CD14-positive monocyte (primary cell): Measurements from ENCODE around the gene GPRIN3. TPM values are rescaled to one million over a fixed set of nuclear protein-coding genes. Genes with fewer than 3 reads are reported as not detected.

ENCODE experiments used
- DNase-seq, 3 donors: peaks; one replicate each; pipeline ENCODE4 v3.0.0-alpha.2; 2011 to 2022
- H2AFZ ChIP-seq: 2 replicates; pipeline ENCODE4 v1.6.0; 2012; ENCODE audit warnings: mild to moderate bottlenecking, low read depth, low read length, inconsistent platforms; ENCODE audit not compliant: insufficient read depth, poor library complexity, severe bottlenecking
- H3K27ac ChIP-seq, 2 donors: 1 replicate in 1 of 2; 2 replicates in 1 of 2; pipeline ENCODE4 v1.5.1; 2012 to 2013; ENCODE audit warnings: low read length in 2 of 2, control low read depth in 1 of 2, inconsistent platforms in 1 of 2, low read depth in 1 of 2, mild to moderate bottlenecking in 1 of 2
- H3K27me3 ChIP-seq, 2 donors: one replicate each; pipeline versions ENCODE4 v1.6.0 to v1.6.1; 2011 to 2013; ENCODE audit warnings: low read length in 2 of 2; ENCODE audit not compliant: control insufficient read depth in 2 of 2, insufficient read depth in 2 of 2
- H3K36me3 ChIP-seq, 2 donors: replicated peaks in 1 of 2; 1 replicate in 1 of 2; 2 replicates in 1 of 2; pipeline versions ENCODE4 v1.5.1 to v1.6.1; 2012 to 2013; ENCODE audit warnings: low read length in 2 of 2, control low read depth in 1 of 2, inconsistent platforms in 1 of 2, mild to moderate bottlenecking in 1 of 2; ENCODE audit not compliant: insufficient read depth in 2 of 2, control insufficient read depth in 1 of 2
- H3K4me1 ChIP-seq, 2 donors: 1 replicate in 1 of 2; 2 replicates in 1 of 2; pipeline versions ENCODE4 v1.5.1 to v1.6.1; 2012 to 2013; ENCODE audit warnings: low read length in 2 of 2, control low read depth in 1 of 2, inconsistent platforms in 1 of 2, mild to moderate bottlenecking in 1 of 2, moderate library complexity in 1 of 2; ENCODE audit not compliant: insufficient read depth in 2 of 2, control insufficient read depth in 1 of 2
- H3K4me2 ChIP-seq: replicated peaks from 2 replicates; pipeline ENCODE3; 2012; ENCODE audit warnings: low read length, moderate library complexity, mild to moderate bottlenecking; ENCODE audit not compliant: poor library complexity, severe bottlenecking; ENCODE audit errors: extremely low read depth
- H3K4me3 ChIP-seq, 3 experiments: fragments of 200-600 bp in 1 of 3; sonication (generic) in 1 of 3; replicated peaks in 1 of 3; 1 replicate in 2 of 3; 2 replicates in 1 of 3; pipeline ENCODE4 v1.5.1; 2011 to 2013; ENCODE audit warnings: low read length in 3 of 3, mild to moderate bottlenecking in 3 of 3, control low read depth in 2 of 3, low read depth in 2 of 3, inconsistent platforms in 1 of 3, moderate library complexity in 1 of 3
- H3K79me2 ChIP-seq: 2 replicates; pipeline ENCODE4 v1.6.0; 2012; ENCODE audit warnings: mild to moderate bottlenecking, control low read depth, inconsistent platforms, low read length, moderate library complexity; ENCODE audit not compliant: insufficient read depth
- H3K9ac ChIP-seq: 2 replicates; pipeline ENCODE4 v1.6.0; 2017; ENCODE audit warnings: low read length, mild to moderate bottlenecking; ENCODE audit not compliant: insufficient read depth, poor library complexity, severe bottlenecking
- H3K9me3 ChIP-seq, 2 donors: replicated peaks in 1 of 2; 1 replicate in 1 of 2; 2 replicates in 1 of 2; pipeline versions ENCODE4 v1.5.1 to v1.6.1; 2012 to 2013; ENCODE audit warnings: low read length in 2 of 2, control low read depth in 1 of 2; ENCODE audit not compliant: control insufficient read depth in 1 of 2, insufficient read depth in 1 of 2
- H4K20me1 ChIP-seq: 2 replicates; pipeline ENCODE4 v1.6.0; 2012; ENCODE audit warnings: mild to moderate bottlenecking, low read length, control low read depth, moderate library complexity; ENCODE audit not compliant: insufficient read depth
- H3K27ac Mint-ChIP-seq, 7 donors: one replicate each; pipeline ENCODE4 v1.8.0; 2020; ENCODE audit warnings: mild to moderate bottlenecking in 7 of 7, mixed read lengths in 7 of 7, moderate library complexity in 6 of 7, inconsistent platforms in 2 of 7
- H3K27me3 Mint-ChIP-seq, 3 donors: one replicate each; pipeline ENCODE4 v1.8.0; 2021 to 2022; ENCODE audit warnings: low read depth in 3 of 3, mild to moderate bottlenecking in 3 of 3, mixed read lengths in 3 of 3, moderate library complexity in 3 of 3, inconsistent platforms in 1 of 3
- H3K36me3 Mint-ChIP-seq, 2 donors: one replicate each; pipeline ENCODE4 v1.8.0; 2020; ENCODE audit warnings: mixed read lengths in 2 of 2, inconsistent platforms in 1 of 2, mild to moderate bottlenecking in 1 of 2
- H3K4me1 Mint-ChIP-seq: one replicate; pipeline ENCODE4 v1.8.0; 2020; ENCODE audit warnings: mild to moderate bottlenecking, mixed read lengths
- H3K4me3 Mint-ChIP-seq, 2 donors: one replicate each; pipeline ENCODE4 v1.8.0; 2020; ENCODE audit warnings: mild to moderate bottlenecking in 2 of 2, mixed read lengths in 2 of 2, moderate library complexity in 1 of 2
- H3K9me3 Mint-ChIP-seq, 7 donors: one replicate each; pipeline ENCODE4 v1.8.0; 2020 to 2022; ENCODE audit warnings: mixed read lengths in 7 of 7, mild to moderate bottlenecking in 6 of 7, moderate library complexity in 6 of 7, inconsistent platforms in 2 of 7
- CTCF ChIP-seq: fragments of 200-600 bp; IDR thresholded peaks from one replicate; pipeline ENCODE4 v1.8.0; 2022; ENCODE audit warnings: antibody characterized with exemption, mild to moderate bottlenecking
- WGBS: methylation state at CpG from one replicate; pipeline ENCODE4 v1.1.5; 2013; ENCODE audit warnings: missing lambda C conversion rate; ENCODE audit not compliant: insufficient coverage; 5-methylcytosine and 5-hydroxymethylcytosine counted together
- intact Hi-C, 2 donors: fragments of 100-400 bp; cut with micrococcal nuclease; formaldehyde crosslinking; loops; one replicate each; pipeline versions ENCODE4 v1.15.0 to v1.15.1; 2023
- polyA plus RNA-seq, 3 donors: library from polyadenylated mRNA; depleted of rRNA in 1 of 3; unstranded in 2 of 3; stranded (reverse) in 1 of 3; fragments of 300-500 nt in 2 of 3; fragments of >200 nt in 1 of 3; fragmentation: Illumina TruSeq in 2 of 3; gene quantifications; 1 replicate in 2 of 3; 2 replicates in 1 of 3; pipeline ENCODE4 v1.2.3, GENCODE V29; 2012 to 2021

GPRIN3 gene
- polyA plus RNA-seq, 3 donors: 1.1 to 3.3 (median 2.3) TPM

- H2AFZ ChIP-seq: no peak overlapping the region
- no peaks in the 10 kb centered on the region for H4K20me1 ChIP-seq
- H3K4me3 ChIP-seq: no peak overlapping the region
- WGBS: 88% methylated on average over 1 of the region's 4 CpGs
- H3K4me1 ChIP-seq: peaks cover 24 to 46% of the 10 kb centered on the region in 2 donors
- Mint-ChIP-seq H3K36me3 (peaks cover 3 to 11% of the 10 kb centered on the region in 2 donors), H3K27me3 (peaks cover 0 to 5% (median 4%) of the 10 kb centered on the region in 3 donors), H3K27ac (peak overlapping the region in 2 of 7 donors; percentile 0 to 75), H3K9me3 (peaks cover 0 to 2% (median 0%) of the 10 kb centered on the region in 7 donors), H3K4me3 (no peak overlapping the region), H3K4me1 (peaks cover 41% of the 10 kb centered on the region)
- no peaks in the 10 kb centered on the region for H3K27me3 ChIP-seq
- H3K9ac ChIP-seq: no peak overlapping the region
- no peak overlapping the region for H3K27ac ChIP-seq
- H3K79me2 ChIP-seq: no peaks in the 10 kb centered on the region
- TF ChIP-seq CTCF: no peak
- no peaks in the 10 kb centered on the region for H3K36me3 ChIP-seq
- DNase-seq: no peak
- intact Hi-C loops: no loop called here
- no peak overlapping the region for H3K4me2 ChIP-seq
- H3K9me3 ChIP-seq: no peaks in the 10 kb centered on the region
These were observed 14.3 kb downstream of the GPRIN3 start for GRCh38 chr4:89293299-89293698.

- Mint-ChIP-seq H3K27ac (no peak overlapping the region), H3K27me3 (peaks cover 0 to 3% (median 1%) of the 10 kb centered on the region in 3 donors), H3K4me1 (peaks cover 30% of the 10 kb centered on the region), H3K36me3 (peaks cover 6 to 11% of the 10 kb centered on the region in 2 donors), H3K4me3 (no peak overlapping the region), H3K9me3 (peaks cover 0 to 2% (median 0%) of the 10 kb centered on the region in 7 donors)
- WGBS: 97% methylated on average over 3 of the region's 6 CpGs
- H3K79me2 ChIP-seq: no peaks in the 10 kb centered on the region
- no peaks in the 10 kb centered on the region for H3K27me3 ChIP-seq
- no peaks in the 10 kb centered on the region for H3K9me3 ChIP-seq
- no peak overlapping the region for H3K4me2 ChIP-seq
- intact Hi-C loops: no loop called here
- no peak for DNase-seq
- H3K4me1 ChIP-seq: peaks cover 9 to 25% of the 10 kb centered on the region in 2 donors
- H3K36me3 ChIP-seq: no peaks in the 10 kb centered on the region
- no peak overlapping the region for H2AFZ ChIP-seq
- no peak overlapping the region for H3K27ac ChIP-seq
- no peaks in the 10 kb centered on the region for H4K20me1 ChIP-seq
- H3K4me3 ChIP-seq: no peak overlapping the region
- no peak for TF ChIP-seq CTCF
- H3K9ac ChIP-seq: no peak overlapping the region
These were observed 16.7 kb downstream of the GPRIN3 start for GRCh38 chr4:89290727-89291516.
